Measurements from ENCODE around the gene JAKMIP3.
"Not testable (repeated sequence)": the region's sequence is repeated elsewhere in the genome, so short reads cannot be mapped to it uniquely, and the experiment has no call there.

The JAKMIP3 gene

GRCh38 chr10:132076578-132077081 lies 10.9 kb downstream of the JAKMIP3 start:
- no peak for TF ChIP-seq POLR2AphosphoS5 (IDR thresholded peaks at IDR 0.05; ENCODE audit: low read depth)
- TF ChIP-seq CTCF (IDR thresholded peaks at IDR 0.05; ENCODE audit: insufficient read depth, low read length), result no peak
- TF ChIP-seq GABPA (IDR thresholded peaks at IDR 0.05; ENCODE audit: low read depth), result no peak
- Histone ChIP-seq H3K27me3 (ENCODE audit: insufficient read depth, poor library complexity, severe bottlenecking) (peaks cover 2% of the 10 kb centered on the region), H3K27ac (replicated peaks) (no peak overlapping the region), H3K4me3 (replicated peaks; ENCODE audit: insufficient read depth, low read length) (no peak overlapping the region)
- DNase-seq (ENCODE audit: low read depth in 1 of 2, low spot score in 1 of 2), result no peak

GRCh38 chr10:132077091-132077490 lies 11.3 kb downstream of the JAKMIP3 start:
- DNase-seq (ENCODE audit: low read depth in 1 of 2, low spot score in 1 of 2), result no peak
- no peak overlapping the region for H3K27ac ChIP-seq (replicated peaks)
- H3K27me3 ChIP-seq (ENCODE audit: insufficient read depth, poor library complexity, severe bottlenecking), result no peaks in the 10 kb centered on the region
- TF ChIP-seq GABPA (IDR thresholded peaks at IDR 0.05; ENCODE audit: low read depth) (no peak), SPI1 (IDR thresholded peaks at IDR 0.05; ENCODE audit: borderline replicate concordance, low read depth) (no peak), REST (IDR thresholded peaks at IDR 0.05; ENCODE audit: insufficient replicate concordance, low read depth) (no peak), CTCF (IDR thresholded peaks at IDR 0.05; ENCODE audit: insufficient read depth, low read length) (no peak), POLR2AphosphoS5 (IDR thresholded peaks at IDR 0.05; ENCODE audit: low read depth) (no peak)
- no peak overlapping the region for H3K4me3 ChIP-seq (replicated peaks; ENCODE audit: insufficient read depth, low read length)

- H3K27me3 ChIP-seq (ENCODE audit: insufficient read depth, poor library complexity, severe bottlenecking), result no peaks in the 10 kb centered on the region
- H3K27ac ChIP-seq (replicated peaks), result no peak overlapping the region
- H3K4me3 ChIP-seq (replicated peaks; ENCODE audit: insufficient read depth, low read length), result no peak overlapping the region
- no peak for TF ChIP-seq REST (IDR thresholded peaks at IDR 0.05; ENCODE audit: insufficient replicate concordance, low read depth)
- TF ChIP-seq CTCF (IDR thresholded peaks at IDR 0.05; ENCODE audit: insufficient read depth, low read length), result no peak
- no peak for TF ChIP-seq GABPA (IDR thresholded peaks at IDR 0.05; ENCODE audit: low read depth)
- TF ChIP-seq SPI1 (IDR thresholded peaks at IDR 0.05; ENCODE audit: borderline replicate concordance, low read depth), result no peak
- TF ChIP-seq POLR2AphosphoS5 (IDR thresholded peaks at IDR 0.05; ENCODE audit: low read depth), result no peak
- no peak for DNase-seq (ENCODE audit: low read depth in 1 of 2, low spot score in 1 of 2)
Observed at GRCh38 chr10:132078746-132079345, 13.1 kb downstream of the JAKMIP3 start.

GRCh38 chr10:132084384-132084783 lies 18.6 kb downstream of the JAKMIP3 start:
- H3K4me3 ChIP-seq (replicated peaks; ENCODE audit: insufficient read depth, low read length), result not testable (repeated sequence)

GRCh38 chr10:132093236-132093635 lies 27.5 kb downstream of the JAKMIP3 start:
- not testable (repeated sequence) for H3K27me3 ChIP-seq (ENCODE audit: insufficient read depth, poor library complexity, severe bottlenecking); DNase-seq (ENCODE audit: low read depth in 1 of 2, low spot score in 1 of 2); H3K27ac ChIP-seq (replicated peaks); H3K4me3 ChIP-seq (replicated peaks; ENCODE audit: insufficient read depth, low read length)

More at GRCh38 chr10:132084384-132084783, 18.6 kb downstream of the JAKMIP3 start:
- DNase-seq (ENCODE audit: low read depth in 1 of 2, low spot score in 1 of 2); H3K27ac ChIP-seq (replicated peaks); H3K27me3 ChIP-seq (ENCODE audit: insufficient read depth, poor library complexity, severe bottlenecking): not testable (repeated sequence)

All from HL-60 (cell line).